Measurements from ENCODE around the gene SMO.

GRCh38 chr7:129184981-129185670 is 3.3 kb upstream of the SMO start:
- TF ChIP-seq CTCF (conservative IDR thresholded peaks at IDR 0.05; ENCODE audit: low read depth, low read length) (no peak), EZH2 (IDR thresholded peaks at IDR 0.05; ENCODE audit: borderline replicate concordance, low read depth, low read length, poor library complexity, severe bottlenecking) (no peak)

Measured in A673 (cell line).